HepG2 (cell line): ENCODE measurements around the gene A2ML1. TPM values are rescaled to one million over a fixed set of nuclear protein-coding genes. Genes with fewer than 3 reads are reported as not detected.
"Not testable (repeated sequence)": the region's sequence is repeated elsewhere in the genome, so short reads cannot be mapped to it uniquely, and the experiment has no call there.

ENCODE experiments used
- CREM ChIP-seq, 2 experiments: sonication (generic) in 1 of 2; formaldehyde crosslinking in 1 of 2; IDR thresholded peaks; 2 replicates each; pipeline versions ENCODE4 v1.4.0 to v1.6.1; 2016 to 2020; ENCODE audit warnings: antibody characterized with exemption in 1 of 2, mild to moderate bottlenecking in 1 of 2, missing genetic modification reagents in 1 of 2
- ELF1 ChIP-seq: sonication (generic); formaldehyde crosslinking; IDR thresholded peaks from 2 replicates; pipeline ENCODE4 v1.4.0; 2020; ENCODE audit warnings: missing genetic modification reagents
- ETV5 ChIP-seq: IDR thresholded peaks from 2 replicates; pipeline ENCODE4 v1.6.1; 2018; ENCODE audit warnings: missing biosample characterization, missing genetic modification reagents, inconsistent platforms, borderline replicate concordance
- SALL1 ChIP-seq: sonication (generic); formaldehyde crosslinking; IDR thresholded peaks from 2 replicates; pipeline ENCODE4 v1.8.0; 2022; ENCODE audit warnings: mild to moderate bottlenecking, missing genetic modification reagents
- SAP130 ChIP-seq: IDR thresholded peaks from 2 replicates; pipeline ENCODE4 v1.6.1; 2016; ENCODE audit warnings: low read depth
- ZNF605 ChIP-seq: sonication (generic); formaldehyde crosslinking; IDR thresholded peaks from 2 replicates; pipeline ENCODE4 v1.8.0; 2022; ENCODE audit warnings: mild to moderate bottlenecking, missing genetic modification reagents
- ZNF746 ChIP-seq: sonication (generic); formaldehyde crosslinking; IDR thresholded peaks from 2 replicates; pipeline ENCODE4 v1.8.0; 2022; ENCODE audit warnings: mild to moderate bottlenecking, missing genetic modification reagents
- polyA plus RNA-seq, 8 experiments: library from polyadenylated mRNA; depleted of rRNA in 3 of 8; stranded (reverse) in 7 of 8; unstranded in 1 of 8; fragments of >200 nt; fragmentation: Illumina TruSeq in 4 of 8; extraction: Trizol in 4 of 8; gene quantifications; 2 replicates each; pipeline versions ENCODE4 v1.2.1 to v1.2.3, GENCODE V29; 2011 to 2016; ENCODE audit warnings: low read depth in 4 of 8, missing spikeins in 1 of 8, mixed read lengths in 1 of 8; ENCODE audit not compliant: insufficient read depth in 1 of 8
- total RNA-seq, 5 experiments: library from RNA; depleted of rRNA; stranded (reverse); fragments of >200 nt; fragmentation: Illumina TruSeq; extraction: Trizol; gene quantifications; 2 replicates each; pipeline ENCODE4 v1.2.3, GENCODE V29; 2016; ENCODE audit warnings: low read depth in 1 of 5
- TF ChIP-seq, protein P1 (sequence below): sonication (generic); formaldehyde crosslinking; IDR thresholded peaks from 2 replicates; pipeline ENCODE4 v1.5.0; 2020; ENCODE audit warnings: mild to moderate bottlenecking, missing genetic modification reagents, borderline replicate concordance
- TF ChIP-seq, protein P2 (sequence below): IDR thresholded peaks from 2 replicates; pipeline ENCODE4 v1.6.1; 2016; ENCODE audit warnings: low read depth, borderline replicate concordance
- TF ChIP-seq, protein P3 (sequence below): sonication (generic); formaldehyde crosslinking; IDR thresholded peaks from 2 replicates; pipeline ENCODE4 v1.4.0; 2020; ENCODE audit warnings: missing genetic modification reagents
- TF ChIP-seq, protein P4 (sequence below): sonication (generic); formaldehyde crosslinking; IDR thresholded peaks from 2 replicates; pipeline ENCODE4 v1.4.0; 2020; ENCODE audit warnings: missing genetic modification reagents
- TF ChIP-seq, protein P5 (sequence below): sonication (generic); formaldehyde crosslinking; IDR thresholded peaks from 2 replicates; pipeline ENCODE4 v1.5.1; 2020; ENCODE audit warnings: missing genetic modification reagents, mild to moderate bottlenecking, borderline replicate concordance
- TF ChIP-seq, protein P6 (sequence below): IDR thresholded peaks from 2 replicates; pipeline ENCODE4 v1.6.1; 2018; ENCODE audit warnings: missing genetic modification reagents

Gene A2ML1
- total and polyA plus RNA-seq, 2 of the 13 experiments (the other 11 are each of a cell fraction or from before 2014, with no cell fraction given) = not detected

DNA sequence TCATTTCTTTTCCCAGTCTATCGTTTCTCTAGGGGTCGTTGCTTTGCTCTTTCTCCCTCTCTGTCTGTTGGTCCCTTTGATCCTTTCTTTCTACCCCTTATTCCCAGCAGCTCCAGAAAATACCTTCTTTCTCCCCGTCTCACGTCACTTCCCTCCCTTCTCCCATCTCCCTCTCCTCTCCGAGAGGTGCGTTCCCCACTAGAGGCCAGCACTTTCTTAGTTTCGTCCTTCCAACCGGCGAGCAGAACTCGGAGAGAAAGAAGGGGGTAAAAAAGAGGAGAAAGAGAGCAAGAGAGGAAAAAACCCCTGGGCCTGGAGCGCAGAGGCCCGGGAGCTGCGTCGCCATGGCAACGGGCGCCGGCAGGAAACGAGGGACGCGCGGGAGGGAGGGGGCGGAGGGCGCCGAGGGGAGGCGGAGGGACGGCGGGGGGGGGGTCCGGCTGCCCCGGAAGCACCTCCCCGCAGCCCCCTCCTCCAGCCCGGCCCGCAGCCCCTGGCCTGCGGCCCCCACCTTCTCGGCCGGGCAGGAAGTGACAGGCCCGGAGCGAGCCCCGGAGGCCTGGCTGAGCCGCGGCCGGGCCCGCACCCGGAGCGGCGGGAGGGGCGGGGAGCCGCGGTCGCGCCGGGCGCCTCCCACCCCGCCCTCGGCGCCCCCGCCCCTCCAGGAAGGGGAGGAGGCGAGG, 91.8 kb downstream of the A2ML1 start, which contains the start of gene PHC1 (continued):
- TF ChIP-seq, protein P1, sequence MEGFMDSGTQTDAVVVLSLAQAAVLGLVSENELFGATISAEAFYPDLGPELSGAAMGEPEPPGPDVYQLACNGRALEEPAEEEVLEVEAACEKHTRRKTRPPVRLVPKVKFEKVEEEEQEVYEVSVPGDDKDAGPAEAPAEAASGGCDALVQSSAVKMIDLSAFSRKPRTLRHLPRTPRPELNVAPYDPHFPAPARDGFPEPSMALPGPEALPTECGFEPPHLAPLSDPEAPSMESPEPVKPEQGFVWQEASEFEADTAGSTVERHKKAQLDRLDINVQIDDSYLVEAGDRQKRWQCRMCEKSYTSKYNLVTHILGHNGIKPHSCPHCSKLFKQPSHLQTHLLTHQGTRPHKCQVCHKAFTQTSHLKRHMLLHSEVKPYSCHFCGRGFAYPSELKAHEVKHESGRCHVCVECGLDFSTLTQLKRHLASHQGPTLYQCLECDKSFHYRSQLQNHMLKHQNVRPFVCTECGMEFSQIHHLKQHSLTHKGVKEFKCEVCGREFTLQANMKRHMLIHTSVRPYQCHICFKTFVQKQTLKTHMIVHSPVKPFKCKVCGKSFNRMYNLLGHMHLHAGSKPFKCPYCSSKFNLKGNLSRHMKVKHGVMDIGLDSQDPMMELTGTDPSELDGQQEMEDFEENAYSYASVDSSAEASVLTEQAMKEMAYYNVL (CRISPR knock-in tag) = peak; percentile 92
- TF ChIP-seq, protein P2, sequence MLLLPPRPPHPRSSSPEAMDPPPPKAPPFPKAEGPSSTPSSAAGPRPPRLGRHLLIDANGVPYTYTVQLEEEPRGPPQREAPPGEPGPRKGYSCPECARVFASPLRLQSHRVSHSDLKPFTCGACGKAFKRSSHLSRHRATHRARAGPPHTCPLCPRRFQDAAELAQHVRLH (CRISPR knock-in tag) = 0 out of 2 replicates have a peak, but pooled peaks have one; percentile 15
- 0 out of 2 replicates have a peak, but pooled peaks have one; percentile 25 for TF ChIP-seq ELF1 (CRISPR knock-in tag)
- TF ChIP-seq, protein P3, sequence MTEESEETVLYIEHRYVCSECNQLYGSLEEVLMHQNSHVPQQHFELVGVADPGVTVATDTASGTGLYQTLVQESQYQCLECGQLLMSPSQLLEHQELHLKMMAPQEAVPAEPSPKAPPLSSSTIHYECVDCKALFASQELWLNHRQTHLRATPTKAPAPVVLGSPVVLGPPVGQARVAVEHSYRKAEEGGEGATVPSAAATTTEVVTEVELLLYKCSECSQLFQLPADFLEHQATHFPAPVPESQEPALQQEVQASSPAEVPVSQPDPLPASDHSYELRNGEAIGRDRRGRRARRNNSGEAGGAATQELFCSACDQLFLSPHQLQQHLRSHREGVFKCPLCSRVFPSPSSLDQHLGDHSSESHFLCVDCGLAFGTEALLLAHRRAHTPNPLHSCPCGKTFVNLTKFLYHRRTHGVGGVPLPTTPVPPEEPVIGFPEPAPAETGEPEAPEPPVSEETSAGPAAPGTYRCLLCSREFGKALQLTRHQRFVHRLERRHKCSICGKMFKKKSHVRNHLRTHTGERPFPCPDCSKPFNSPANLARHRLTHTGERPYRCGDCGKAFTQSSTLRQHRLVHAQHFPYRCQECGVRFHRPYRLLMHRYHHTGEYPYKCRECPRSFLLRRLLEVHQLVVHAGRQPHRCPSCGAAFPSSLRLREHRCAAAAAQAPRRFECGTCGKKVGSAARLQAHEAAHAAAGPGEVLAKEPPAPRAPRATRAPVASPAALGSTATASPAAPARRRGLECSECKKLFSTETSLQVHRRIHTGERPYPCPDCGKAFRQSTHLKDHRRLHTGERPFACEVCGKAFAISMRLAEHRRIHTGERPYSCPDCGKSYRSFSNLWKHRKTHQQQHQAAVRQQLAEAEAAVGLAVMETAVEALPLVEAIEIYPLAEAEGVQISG (CRISPR knock-in tag) = peak; percentile 28; the same call in 1 of the 2 replicates
- TF ChIP-seq, protein P4, sequence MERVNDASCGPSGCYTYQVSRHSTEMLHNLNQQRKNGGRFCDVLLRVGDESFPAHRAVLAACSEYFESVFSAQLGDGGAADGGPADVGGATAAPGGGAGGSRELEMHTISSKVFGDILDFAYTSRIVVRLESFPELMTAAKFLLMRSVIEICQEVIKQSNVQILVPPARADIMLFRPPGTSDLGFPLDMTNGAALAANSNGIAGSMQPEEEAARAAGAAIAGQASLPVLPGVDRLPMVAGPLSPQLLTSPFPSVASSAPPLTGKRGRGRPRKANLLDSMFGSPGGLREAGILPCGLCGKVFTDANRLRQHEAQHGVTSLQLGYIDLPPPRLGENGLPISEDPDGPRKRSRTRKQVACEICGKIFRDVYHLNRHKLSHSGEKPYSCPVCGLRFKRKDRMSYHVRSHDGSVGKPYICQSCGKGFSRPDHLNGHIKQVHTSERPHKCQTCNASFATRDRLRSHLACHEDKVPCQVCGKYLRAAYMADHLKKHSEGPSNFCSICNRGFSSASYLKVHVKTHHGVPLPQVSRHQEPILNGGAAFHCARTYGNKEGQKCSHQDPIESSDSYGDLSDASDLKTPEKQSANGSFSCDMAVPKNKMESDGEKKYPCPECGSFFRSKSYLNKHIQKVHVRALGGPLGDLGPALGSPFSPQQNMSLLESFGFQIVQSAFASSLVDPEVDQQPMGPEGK (CRISPR knock-in tag) = peak; percentile 86
- TF ChIP-seq SALL1 = 0 out of 2 replicates have a peak, but pooled peaks have one; percentile 15
- TF ChIP-seq ZNF746 (CRISPR knock-in tag) = peak; percentile 54; the same call in 1 of the 2 replicates
- TF ChIP-seq ZNF605 (CRISPR knock-in tag) = 0 out of 2 replicates have a peak, but pooled peaks have one; percentile 36
- peak; percentile 48 for TF ChIP-seq SAP130
- TF ChIP-seq, protein P5, sequence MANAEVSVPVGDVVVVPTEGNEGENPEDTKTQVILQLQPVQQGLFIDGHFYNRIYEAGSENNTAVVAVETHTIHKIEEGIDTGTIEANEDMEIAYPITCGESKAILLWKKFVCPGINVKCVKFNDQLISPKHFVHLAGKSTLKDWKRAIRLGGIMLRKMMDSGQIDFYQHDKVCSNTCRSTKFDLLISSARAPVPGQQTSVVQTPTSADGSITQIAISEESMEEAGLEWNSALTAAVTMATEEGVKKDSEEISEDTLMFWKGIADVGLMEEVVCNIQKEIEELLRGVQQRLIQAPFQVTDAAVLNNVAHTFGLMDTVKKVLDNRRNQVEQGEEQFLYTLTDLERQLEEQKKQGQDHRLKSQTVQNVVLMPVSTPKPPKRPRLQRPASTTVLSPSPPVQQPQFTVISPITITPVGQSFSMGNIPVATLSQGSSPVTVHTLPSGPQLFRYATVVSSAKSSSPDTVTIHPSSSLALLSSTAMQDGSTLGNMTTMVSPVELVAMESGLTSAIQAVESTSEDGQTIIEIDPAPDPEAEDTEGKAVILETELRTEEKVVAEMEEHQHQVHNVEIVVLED (CRISPR knock-in tag) = peak; percentile 20; the same call in 1 of the 2 replicates
- TF ChIP-seq CREM (IDR thresholded peaks at IDR 0.05) = peak; percentile 49; the same call in 1 of the 2 replicates
- TF ChIP-seq CREM (CRISPR knock-in tag; IDR thresholded peaks at IDR 0.05) = not testable (repeated sequence)
- TF ChIP-seq, protein P6, sequence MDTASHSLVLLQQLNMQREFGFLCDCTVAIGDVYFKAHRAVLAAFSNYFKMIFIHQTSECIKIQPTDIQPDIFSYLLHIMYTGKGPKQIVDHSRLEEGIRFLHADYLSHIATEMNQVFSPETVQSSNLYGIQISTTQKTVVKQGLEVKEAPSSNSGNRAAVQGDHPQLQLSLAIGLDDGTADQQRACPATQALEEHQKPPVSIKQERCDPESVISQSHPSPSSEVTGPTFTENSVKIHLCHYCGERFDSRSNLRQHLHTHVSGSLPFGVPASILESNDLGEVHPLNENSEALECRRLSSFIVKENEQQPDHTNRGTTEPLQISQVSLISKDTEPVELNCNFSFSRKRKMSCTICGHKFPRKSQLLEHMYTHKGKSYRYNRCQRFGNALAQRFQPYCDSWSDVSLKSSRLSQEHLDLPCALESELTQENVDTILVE (CRISPR knock-in tag) = 0 out of 2 replicates have a peak, but pooled peaks have one; percentile 14
- TF ChIP-seq ETV5 (CRISPR knock-in tag) = 0 out of 2 replicates have a peak, but pooled peaks have one; percentile 12
